HCT116 (cell line): Measurements from ENCODE around the gene CD58. TPM values are rescaled to one million over a fixed set of nuclear protein-coding genes. Genes with fewer than 3 reads are reported as not detected.

ENCODE experiments used
- ATAC-seq: fragments of 200-7000 bp; cut with Tn5 transposase; 2 replicates; pipeline ENCODE4 v1.9.1; 2020; ENCODE audit warnings: mild to moderate bottlenecking, moderate library complexity
- BruUV-seq: library from RNA; stranded (reverse); fragments of 400-500 nt; replicated peaks from 2 replicates; lab custom pipeline; 2021; lab: Mats Ljungman, UMichigan
- CTCF ChIA-PET: fragments of 300-600 bp; sonication (Branson Sonifier 250); formaldehyde crosslinking; loops from one replicate; lab custom pipeline; 2021; ENCODE audit warnings: antibody characterized with exemption; lab: Charles Lee
- POLR2A ChIA-PET: fragments of 300-600, 350-600 bp; sonication (Branson Sonifier 250); formaldehyde crosslinking; loops from one replicate; lab custom pipeline; 2021; ENCODE audit warnings: antibody characterized with exemption; lab: Charles Lee
- RAD21 ChIA-PET, 2 experiments: fragments of 300-600 bp; sonication (Branson Sonifier 250); formaldehyde crosslinking; loops; one replicate each; lab custom pipeline; 2023; ENCODE audit warnings: low total read pairs in 2 of 2; ENCODE audit not compliant: uncharacterized antibody in 2 of 2, unreplicated experiment in 2 of 2, low non-redundant PET in 1 of 2; lab: Charles Lee
- DNase-seq: peaks from one replicate; pipeline ENCODE4 v3.0.0-alpha.2; 2010; ENCODE audit warnings: low read depth, low spot score
- H2AFZ ChIP-seq: fragments of 200-600 bp; shearing (Covaris generic), sonication (generic); 2 replicates; pipeline ENCODE4 v1.6.1; 2017; ENCODE audit warnings: low read depth, mixed run types, mixed read lengths, antibody characterized with exemption, low read length; ENCODE audit not compliant: poor library complexity, severe bottlenecking
- H3K27ac ChIP-seq: 2 replicates; pipeline ENCODE4 v1.5.1; 2012; ENCODE audit warnings: low read depth, low read length
- H3K27me3 ChIP-seq: fragments of 200-600 bp; sonication (generic); 2 replicates; pipeline ENCODE4 v1.6.1; 2016; ENCODE audit warnings: mixed run types, low read length, mixed read lengths; ENCODE audit not compliant: insufficient read depth
- H3K36me3 ChIP-seq, 2 experiments: fragments of 200-500 bp in 1 of 2; fragments of 200-600 bp in 1 of 2; sonication (Bioruptor generic) in 1 of 2; sonication (generic) in 1 of 2; 2 replicates each; pipeline versions ENCODE4 v1.5.1 to v1.6.1; 2014 to 2016; ENCODE audit warnings: low read length in 2 of 2, inconsistent platforms in 1 of 2, mixed read lengths in 1 of 2, mixed run types in 1 of 2; ENCODE audit not compliant: insufficient read depth in 2 of 2, control insufficient read depth in 1 of 2
- H3K4me1 ChIP-seq, 2 experiments: fragments of 200-600 bp in 1 of 2; sonication (generic) in 1 of 2; 2 replicates each; pipeline versions ENCODE4 v1.5.1 to v1.6.1; 2012 to 2017; ENCODE audit warnings: low read length in 2 of 2, inconsistent platforms in 1 of 2, mild to moderate bottlenecking in 1 of 2, mixed read lengths in 1 of 2, mixed run types in 1 of 2, moderate library complexity in 1 of 2; ENCODE audit not compliant: insufficient read depth in 2 of 2, control insufficient read depth in 1 of 2
- H3K4me2 ChIP-seq: fragments of 200-600 bp; sonication (generic); 2 replicates; pipeline ENCODE4 v1.6.1; 2017; ENCODE audit warnings: mixed run types, low read length, mixed read lengths
- H3K4me3 ChIP-seq, 2 experiments: fragments of 200-600 bp in 1 of 2; sonication (generic) in 1 of 2; replicated peaks in 1 of 2; 2 replicates each; pipeline ENCODE4 v1.5.1; 2011 to 2016; ENCODE audit warnings: low read length in 2 of 2, control low read depth in 1 of 2, low read depth in 1 of 2, mild to moderate bottlenecking in 1 of 2, mixed read lengths in 1 of 2, mixed run types in 1 of 2
- H3K79me2 ChIP-seq: fragments of 200-600 bp; sonication (generic); 2 replicates; pipeline ENCODE4 v1.6.1; 2017; ENCODE audit warnings: mild to moderate bottlenecking, mixed run types, low read length, moderate library complexity, mixed read lengths; ENCODE audit not compliant: insufficient read depth
- H3K9ac ChIP-seq: fragments of 200-600 bp; sonication (generic); 2 replicates; pipeline ENCODE4 v1.6.1; 2016; ENCODE audit warnings: low read length, mixed read lengths
- H3K9me2 ChIP-seq: fragments of 200-600 bp; sonication (generic), shearing (Covaris generic); 2 replicates; pipeline ENCODE4 v1.6.1; 2017; ENCODE audit warnings: mixed run types, mild to moderate bottlenecking, moderate library complexity; ENCODE audit not compliant: insufficient read depth
- H3K9me3 ChIP-seq, 2 experiments: fragments of 200-500 bp in 1 of 2; fragments of 200-600 bp in 1 of 2; sonication (Bioruptor generic) in 1 of 2; sonication (generic) in 1 of 2; 2 replicates each; pipeline ENCODE4 v1.6.1; 2014 to 2017; ENCODE audit warnings: low read length in 2 of 2, mixed read lengths in 2 of 2, inconsistent platforms in 1 of 2, low read depth in 1 of 2, mild to moderate bottlenecking in 1 of 2, mixed run types in 1 of 2, moderate library complexity in 1 of 2; ENCODE audit not compliant: control insufficient read depth in 1 of 2, insufficient read depth in 1 of 2
- H4K20me1 ChIP-seq: fragments of 200-600 bp; sonication (generic), shearing (Covaris generic); 2 replicates; pipeline ENCODE4 v1.6.1; 2017; ENCODE audit warnings: mixed run types, mild to moderate bottlenecking, moderate library complexity; ENCODE audit not compliant: insufficient read depth
- CBX3 ChIP-seq: IDR thresholded peaks from 2 replicates; pipeline ENCODE4 v1.6.1; 2012; ENCODE audit warnings: low read depth
- EZH2phosphoT487 ChIP-seq: fragments of 200-600 bp; IDR thresholded peaks from 2 replicates; pipeline ENCODE4 v1.6.1; 2018; ENCODE audit warnings: antibody characterized with exemption, borderline replicate concordance
- FOSL1 ChIP-seq: IDR thresholded peaks from 2 replicates; pipeline ENCODE4 v1.6.1; 2012; ENCODE audit warnings: low read depth
- MAX ChIP-seq: IDR thresholded peaks from 2 replicates; pipeline ENCODE4 v1.6.1; 2012
- RAD21 ChIP-seq: IDR thresholded peaks from 2 replicates; pipeline ENCODE4 v1.6.1; 2012; ENCODE audit warnings: low read depth, mild to moderate bottlenecking
- SP1 ChIP-seq: IDR thresholded peaks from 2 replicates; pipeline ENCODE4 v1.6.1; 2012; ENCODE audit warnings: low read depth
- YY1 ChIP-seq: IDR thresholded peaks from 2 replicates; pipeline ENCODE4 v1.6.1; 2011; ENCODE audit warnings: low read length, low read depth, moderate library complexity, mild to moderate bottlenecking; ENCODE audit not compliant: insufficient replicate concordance; ENCODE audit errors: extremely low read depth
- ZFX ChIP-seq: fragments of 450-650 bp; IDR thresholded peaks from 2 replicates; pipeline ENCODE4 v1.6.1; 2017
- intact Hi-C: fragments of 100-400 bp; cut with micrococcal nuclease; formaldehyde crosslinking; loops from 2 replicates; pipeline ENCODE4 v1.10.0; 2022
- total RNA-seq: library from RNA; stranded (reverse); gene quantifications from one replicate; pipeline ENCODE4 v1.2.1, GENCODE V29; 2021; ENCODE audit not compliant: unreplicated experiment
- TF ChIP-seq, protein P1 (sequence below): IDR thresholded peaks from 2 replicates; pipeline ENCODE4 v1.6.1; 2012
- TF ChIP-seq, protein P2 (sequence below), 3 experiments: fragments of 200-600 bp in 1 of 3; sonication (generic) in 1 of 3; IDR thresholded peaks in 2 of 3; conservative IDR thresholded peaks in 1 of 3; 2 replicates each; pipeline ENCODE4 v1.5.1; 2012 to 2017; ENCODE audit warnings: low read depth in 2 of 3, low read length in 2 of 3, antibody characterized with exemption in 1 of 3, borderline replicate concordance in 1 of 3, control low read depth in 1 of 3, mild to moderate bottlenecking in 1 of 3, mixed read lengths in 1 of 3, mixed run types in 1 of 3, moderate library complexity in 1 of 3; ENCODE audit not compliant: insufficient read depth in 1 of 3
- TF ChIP-seq, protein P3 (sequence below): IDR thresholded peaks from 2 replicates; pipeline ENCODE4 v1.6.1; 2012; ENCODE audit warnings: low read depth

CD58 gene
- total RNA-seq, 1 experiment from 2014 or later: 18.0 TPM

GRCh38 chr1:116511459-116512019, 59.3 kb downstream of the CD58 start:
- H3K4me1 ChIP-seq: peaks cover 37 to 47% of the 10 kb centered on the region in 2 experiments
- no peaks in the 10 kb centered on the region for H3K79me2 ChIP-seq
- no peaks in the 10 kb centered on the region for H3K36me3 ChIP-seq
- no peak overlapping the region for H3K27ac ChIP-seq
- H3K9ac ChIP-seq: no peak overlapping the region
- no peak overlapping the region for H3K4me3 ChIP-seq
- no peak for TF ChIP-seq FOSL1
- TF ChIP-seq YY1: no peak
- no peak for TF ChIP-seq SP1
- no peak for TF ChIP-seq MAX
- no peak for TF ChIP-seq ZFX
- TF ChIP-seq, protein P1, sequence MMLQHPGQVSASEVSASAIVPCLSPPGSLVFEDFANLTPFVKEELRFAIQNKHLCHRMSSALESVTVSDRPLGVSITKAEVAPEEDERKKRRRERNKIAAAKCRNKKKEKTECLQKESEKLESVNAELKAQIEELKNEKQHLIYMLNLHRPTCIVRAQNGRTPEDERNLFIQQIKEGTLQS: no peak
- TF ChIP-seq EZH2phosphoT487: no peak
- intact Hi-C loops: no loop called here
- TSS peak; percentile 24 for BruUV-seq
- ChIA-PET CTCF (no interaction called here), POLR2A (no interaction called here), RAD21 (no interaction called here)
- H3K9me3 ChIP-seq: no peaks in the 10 kb centered on the region
- DNase-seq: no peak
- H3K4me2 ChIP-seq: no peak overlapping the region
- no peaks in the 10 kb centered on the region for H3K27me3 ChIP-seq
- no peak for ATAC-seq
- H4K20me1 ChIP-seq: no peaks in the 10 kb centered on the region
- no peak overlapping the region for H2AFZ ChIP-seq
- no peaks in the 10 kb centered on the region for H3K9me2 ChIP-seq

GRCh38 chr1:116510361-116510760, 60.5 kb downstream of the CD58 start:
- POLR2A ChIA-PET: no interaction called here
- CTCF ChIA-PET: no interaction called here
- peak overlapping the region; percentile 85; the same call in 1 of the 2 replicates for H3K27ac ChIP-seq

More at GRCh38 chr1:116510361-116510760, 60.5 kb downstream of the CD58 start:
- no peak for TF ChIP-seq CBX3
- TF ChIP-seq, protein P2, sequence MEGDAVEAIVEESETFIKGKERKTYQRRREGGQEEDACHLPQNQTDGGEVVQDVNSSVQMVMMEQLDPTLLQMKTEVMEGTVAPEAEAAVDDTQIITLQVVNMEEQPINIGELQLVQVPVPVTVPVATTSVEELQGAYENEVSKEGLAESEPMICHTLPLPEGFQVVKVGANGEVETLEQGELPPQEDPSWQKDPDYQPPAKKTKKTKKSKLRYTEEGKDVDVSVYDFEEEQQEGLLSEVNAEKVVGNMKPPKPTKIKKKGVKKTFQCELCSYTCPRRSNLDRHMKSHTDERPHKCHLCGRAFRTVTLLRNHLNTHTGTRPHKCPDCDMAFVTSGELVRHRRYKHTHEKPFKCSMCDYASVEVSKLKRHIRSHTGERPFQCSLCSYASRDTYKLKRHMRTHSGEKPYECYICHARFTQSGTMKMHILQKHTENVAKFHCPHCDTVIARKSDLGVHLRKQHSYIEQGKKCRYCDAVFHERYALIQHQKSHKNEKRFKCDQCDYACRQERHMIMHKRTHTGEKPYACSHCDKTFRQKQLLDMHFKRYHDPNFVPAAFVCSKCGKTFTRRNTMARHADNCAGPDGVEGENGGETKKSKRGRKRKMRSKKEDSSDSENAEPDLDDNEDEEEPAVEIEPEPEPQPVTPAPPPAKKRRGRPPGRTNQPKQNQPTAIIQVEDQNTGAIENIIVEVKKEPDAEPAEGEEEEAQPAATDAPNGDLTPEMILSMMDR (IDR thresholded peaks at IDR 0.05 in 2 of 3, conservative IDR thresholded peaks at IDR 0.05 in 1 of 3; ENCODE audit: borderline replicate concordance in 1 of 3, insufficient read depth in 1 of 3, low read depth in 2 of 3, low read length in 2 of 3): no peak
- no peak for TF ChIP-seq RAD21
- TF ChIP-seq, protein P3, sequence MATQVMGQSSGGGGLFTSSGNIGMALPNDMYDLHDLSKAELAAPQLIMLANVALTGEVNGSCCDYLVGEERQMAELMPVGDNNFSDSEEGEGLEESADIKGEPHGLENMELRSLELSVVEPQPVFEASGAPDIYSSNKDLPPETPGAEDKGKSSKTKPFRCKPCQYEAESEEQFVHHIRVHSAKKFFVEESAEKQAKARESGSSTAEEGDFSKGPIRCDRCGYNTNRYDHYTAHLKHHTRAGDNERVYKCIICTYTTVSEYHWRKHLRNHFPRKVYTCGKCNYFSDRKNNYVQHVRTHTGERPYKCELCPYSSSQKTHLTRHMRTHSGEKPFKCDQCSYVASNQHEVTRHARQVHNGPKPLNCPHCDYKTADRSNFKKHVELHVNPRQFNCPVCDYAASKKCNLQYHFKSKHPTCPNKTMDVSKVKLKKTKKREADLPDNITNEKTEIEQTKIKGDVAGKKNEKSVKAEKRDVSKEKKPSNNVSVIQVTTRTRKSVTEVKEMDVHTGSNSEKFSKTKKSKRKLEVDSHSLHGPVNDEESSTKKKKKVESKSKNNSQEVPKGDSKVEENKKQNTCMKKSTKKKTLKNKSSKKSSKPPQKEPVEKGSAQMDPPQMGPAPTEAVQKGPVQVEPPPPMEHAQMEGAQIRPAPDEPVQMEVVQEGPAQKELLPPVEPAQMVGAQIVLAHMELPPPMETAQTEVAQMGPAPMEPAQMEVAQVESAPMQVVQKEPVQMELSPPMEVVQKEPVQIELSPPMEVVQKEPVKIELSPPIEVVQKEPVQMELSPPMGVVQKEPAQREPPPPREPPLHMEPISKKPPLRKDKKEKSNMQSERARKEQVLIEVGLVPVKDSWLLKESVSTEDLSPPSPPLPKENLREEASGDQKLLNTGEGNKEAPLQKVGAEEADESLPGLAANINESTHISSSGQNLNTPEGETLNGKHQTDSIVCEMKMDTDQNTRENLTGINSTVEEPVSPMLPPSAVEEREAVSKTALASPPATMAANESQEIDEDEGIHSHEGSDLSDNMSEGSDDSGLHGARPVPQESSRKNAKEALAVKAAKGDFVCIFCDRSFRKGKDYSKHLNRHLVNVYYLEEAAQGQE: no peak
- no peak overlapping the region for H3K9ac ChIP-seq
- H3K4me1 ChIP-seq: peaks cover 48 to 59% of the 10 kb centered on the region in 2 experiments
- no peak overlapping the region for H2AFZ ChIP-seq
- BruUV-seq: no TSS peak
- no peaks in the 10 kb centered on the region for H3K9me3 ChIP-seq
- ATAC-seq (no peak), DNase-seq (no peak)
- no peaks in the 10 kb centered on the region for H3K27me3 ChIP-seq
- H3K79me2 ChIP-seq: no peaks in the 10 kb centered on the region
- H3K4me3 ChIP-seq: no peak overlapping the region
- RAD21 ChIA-PET: no interaction called here
- no peaks in the 10 kb centered on the region for H3K9me2 ChIP-seq
- intact Hi-C loops: no loop called here
- H3K36me3 ChIP-seq: no peaks in the 10 kb centered on the region
- H4K20me1 ChIP-seq: no peaks in the 10 kb centered on the region
- no peak overlapping the region for H3K4me2 ChIP-seq
